ENCODE results near the gene PGM1. TPM values are rescaled to one million over a fixed set of nuclear protein-coding genes. Genes with fewer than 3 reads are reported as not detected.

The PGM1 gene
- total and polyA plus RNA-seq, 4 experiments from 2014 or later, result 18.8 to 48.3 (median 26.6) TPM

- H3K4me1 ChIP-seq (ENCODE audit: insufficient read depth, low read length), result no peaks in the 10 kb centered on the region
- H3K4me3 Mint-ChIP-seq, result no peak overlapping the region
- peaks cover 0 to 15% (median 2%) of the 10 kb centered on the region in 4 donors for H3K4me1 Mint-ChIP-seq
- no peak overlapping the region for H3K27ac ChIP-seq (ENCODE audit: low read depth, low read length)
- H3K27me3 Mint-ChIP-seq, result no peaks in the 10 kb centered on the region
- ChIA-PET CTCF (ENCODE audit: partially characterized antibody) (no interaction called here), POLR2A (ENCODE audit: partially characterized antibody) (no interaction called here)
- intact Hi-C loops (cut with micrococcal nuclease), result no loop called here
- no peak overlapping the region for H3K4me3 ChIP-seq (ENCODE audit: low read length in 2 of 2)
- H3K27me3 ChIP-seq (ENCODE audit: insufficient read depth, low read length), result no peaks in the 10 kb centered on the region
- H3K27ac Mint-ChIP-seq, result no peak overlapping the region
- H3K36me3 ChIP-seq (ENCODE audit: insufficient read depth, low read length), result no peaks in the 10 kb centered on the region
- no peaks in the 10 kb centered on the region for H3K9me3 ChIP-seq (ENCODE audit: control insufficient read depth in 1 of 2, low read length in 2 of 2)
- no peaks in the 10 kb centered on the region for H3K9me3 Mint-ChIP-seq
- peaks cover 36 to 48% of the 10 kb centered on the region in 2 donors for H3K36me3 Mint-ChIP-seq
- DNase-seq, result no peak
Measured at GRCh38 chr1:63645317-63645716, 52.1 kb downstream of the PGM1 start.

- POLR2A ChIA-PET (ENCODE audit: partially characterized antibody), result no interaction called here
- peak overlapping the region in 1 of 7 donors; percentile 30 for H3K27ac Mint-ChIP-seq
- CTCF ChIA-PET (ENCODE audit: partially characterized antibody), result no interaction called here
Measured at GRCh38 chr1:63648689-63649088, 55.5 kb downstream of the PGM1 start.

DNA sequence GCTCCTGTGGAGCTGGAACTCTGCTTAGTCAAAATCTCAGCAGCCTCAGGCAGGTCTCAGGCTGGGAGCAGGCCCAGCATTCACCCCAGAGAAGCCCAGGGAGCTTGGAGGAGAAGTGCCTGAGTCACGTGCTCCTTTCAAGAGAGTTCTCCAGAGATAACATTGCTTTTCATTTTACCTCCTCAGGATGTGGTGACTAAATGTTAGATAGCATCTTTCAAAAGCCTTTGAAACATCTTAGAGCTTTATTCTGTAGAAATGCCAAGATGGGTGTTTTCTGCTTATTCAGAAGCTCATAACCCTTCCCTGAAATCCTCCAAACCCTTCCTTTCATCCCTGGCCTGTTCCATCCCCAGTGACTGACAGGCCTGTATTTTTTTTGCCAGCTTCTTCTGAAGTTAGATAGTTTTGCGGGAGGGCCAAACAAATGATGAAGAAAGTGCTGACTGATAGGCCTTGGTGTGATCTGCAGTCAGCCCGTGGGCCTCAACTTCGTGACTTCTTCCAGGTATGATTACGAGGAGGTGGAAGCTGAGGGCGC is 58.0 kb downstream of the PGM1 start:
- no peaks in the 10 kb centered on the region for H3K36me3 ChIP-seq (ENCODE audit: insufficient read depth, low read length)
- Mint-ChIP-seq H3K4me1 (peaks cover 13 to 44% (median 31%) of the 10 kb centered on the region in 4 donors), H3K27ac (peak overlapping the region; percentile 90 to 97 (median 96)), H3K9me3 (no peaks in the 10 kb centered on the region), H3K4me3 (peak overlapping the region; percentile 16 to 91 (median 80)), H3K27me3 (no peaks in the 10 kb centered on the region), H3K36me3 (peaks cover 29 to 40% of the 10 kb centered on the region in 2 donors)
- H3K27me3 ChIP-seq (ENCODE audit: insufficient read depth, low read length), result no peaks in the 10 kb centered on the region
- POLR2A ChIA-PET (ENCODE audit: partially characterized antibody), result interaction anchor here (0.9 to 1.9 kb wide), 7 partner anchors 35 to 1216 kb away, joined by 3 to 14 read pairs (median 3); partner anchors contain the start of genes ATG4C, EFCAB7, ITGB3BP and PGM1
- peak overlapping the region in 1 of 2 donors; percentile 7 for H3K4me3 ChIP-seq (ENCODE audit: low read length in 2 of 2)
- peaks cover 39% of the 10 kb centered on the region for H3K4me1 ChIP-seq (ENCODE audit: insufficient read depth, low read length)
- CTCF ChIA-PET (ENCODE audit: partially characterized antibody), result interaction anchor here (0.8 to 3.3 kb wide), 6 partner anchors 23 to 595 kb away, joined by 3 to 33 read pairs (median 4); no protein-coding TSS in a partner anchor
- intact Hi-C loops (cut with micrococcal nuclease), result loop anchor here (1.0 to 2.0 kb wide), 2 partner anchors 57 to 128 kb away; partner anchors contain the start of genes EFCAB7 and ITGB3BP
- no peaks in the 10 kb centered on the region for H3K9me3 ChIP-seq (ENCODE audit: control insufficient read depth in 1 of 2, low read length in 2 of 2)
- peak; percentile 52 to 63 (median 57) for DNase-seq
- peak overlapping the region; percentile 31 for H3K27ac ChIP-seq (ENCODE audit: low read depth, low read length)

More at GRCh38 chr1:63648689-63649088, 55.5 kb downstream of the PGM1 start:
- Histone ChIP-seq H3K4me1 (ENCODE audit: insufficient read depth, low read length) (peaks cover 34% of the 10 kb centered on the region), H3K4me3 (ENCODE audit: low read length in 2 of 2) (no peak overlapping the region), H3K36me3 (ENCODE audit: insufficient read depth, low read length) (no peaks in the 10 kb centered on the region), H3K9me3 (ENCODE audit: control insufficient read depth in 1 of 2, low read length in 2 of 2) (no peaks in the 10 kb centered on the region), H3K27ac (ENCODE audit: low read depth, low read length) (no peak overlapping the region), H3K27me3 (ENCODE audit: insufficient read depth, low read length) (no peaks in the 10 kb centered on the region)
- no peaks in the 10 kb centered on the region for H3K9me3 Mint-ChIP-seq
- intact Hi-C loops (cut with micrococcal nuclease), result no loop called here
- H3K4me3 Mint-ChIP-seq, result no peak overlapping the region
- peaks cover 13 to 46% (median 28%) of the 10 kb centered on the region in 4 donors for H3K4me1 Mint-ChIP-seq
- H3K36me3 Mint-ChIP-seq, result peaks cover 18 to 40% of the 10 kb centered on the region in 2 donors
- no peak for DNase-seq
- no peaks in the 10 kb centered on the region for H3K27me3 Mint-ChIP-seq

- H3K4me3 ChIP-seq (ENCODE audit: low read length in 2 of 2), result no peak overlapping the region
- H3K27ac Mint-ChIP-seq, result peak overlapping the region in 4 of 7 donors; percentile 20 to 60 (median 34)
Measured at GRCh38 chr1:63653976-63654375, 60.8 kb downstream of the PGM1 start.

DNA sequence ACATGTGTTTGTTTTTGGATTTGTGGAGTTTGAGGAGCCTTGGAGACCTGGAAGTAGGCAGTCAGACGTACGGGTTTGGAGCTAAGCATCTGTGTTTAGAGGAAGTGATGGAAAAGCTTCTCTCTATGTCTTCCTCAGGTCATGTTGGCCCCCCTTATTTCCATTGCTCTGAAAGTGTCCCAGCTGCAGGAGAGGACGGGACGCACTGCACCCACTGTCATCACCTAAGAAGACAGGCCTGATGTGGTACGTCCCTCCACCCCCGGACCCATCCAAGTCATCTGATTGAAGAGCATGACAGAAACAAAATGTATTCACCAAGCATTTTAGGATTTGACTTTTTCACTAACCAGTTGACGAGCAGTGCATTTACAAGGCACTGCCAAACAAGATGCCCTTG is 66.2 kb downstream of the PGM1 start:
- Mint-ChIP-seq H3K4me3 (no peak overlapping the region), H3K27me3 (no peaks in the 10 kb centered on the region), H3K4me1 (peaks cover 1 to 23% (median 17%) of the 10 kb centered on the region in 4 donors), H3K36me3 (peaks cover 64 to 70% of the 10 kb centered on the region in 2 donors), H3K27ac (peak overlapping the region in 1 of 7 donors; percentile 29), H3K9me3 (peaks cover 0 to 5% (median 0%) of the 10 kb centered on the region in 8 donors)
- Histone ChIP-seq H3K4me3 (ENCODE audit: low read length in 2 of 2) (no peak overlapping the region), H3K27me3 (ENCODE audit: insufficient read depth, low read length) (no peaks in the 10 kb centered on the region), H3K27ac (ENCODE audit: low read depth, low read length) (no peak overlapping the region), H3K36me3 (ENCODE audit: insufficient read depth, low read length) (no peaks in the 10 kb centered on the region), H3K9me3 (ENCODE audit: control insufficient read depth in 1 of 2, low read length in 2 of 2) (no peaks in the 10 kb centered on the region), H3K4me1 (ENCODE audit: insufficient read depth, low read length) (no peaks in the 10 kb centered on the region)
- ChIA-PET POLR2A (ENCODE audit: partially characterized antibody) (no interaction called here), CTCF (ENCODE audit: partially characterized antibody) (no interaction called here)
- intact Hi-C loops (cut with micrococcal nuclease), result no loop called here
- no peak for DNase-seq

More at GRCh38 chr1:63653976-63654375, 60.8 kb downstream of the PGM1 start:
- intact Hi-C loops (cut with micrococcal nuclease), result no loop called here
- no peak overlapping the region for H3K4me3 Mint-ChIP-seq
- Histone ChIP-seq H3K9me3 (ENCODE audit: control insufficient read depth in 1 of 2, low read length in 2 of 2) (no peaks in the 10 kb centered on the region), H3K4me1 (ENCODE audit: insufficient read depth, low read length) (peaks cover 39% of the 10 kb centered on the region), H3K27ac (ENCODE audit: low read depth, low read length) (no peak overlapping the region), H3K36me3 (ENCODE audit: insufficient read depth, low read length) (no peaks in the 10 kb centered on the region), H3K27me3 (ENCODE audit: insufficient read depth, low read length) (no peaks in the 10 kb centered on the region)
- no peak for DNase-seq
- peaks cover 14 to 56% (median 37%) of the 10 kb centered on the region in 4 donors for H3K4me1 Mint-ChIP-seq
- H3K27me3 Mint-ChIP-seq, result no peaks in the 10 kb centered on the region
- peaks cover 39 to 49% of the 10 kb centered on the region in 2 donors for H3K36me3 Mint-ChIP-seq
- CTCF ChIA-PET (ENCODE audit: partially characterized antibody), result interaction anchor here (0.6 kb wide), 1 partner anchor 38 kb away, joined by 5 read pairs; no protein-coding TSS in a partner anchor
- no peaks in the 10 kb centered on the region for H3K9me3 Mint-ChIP-seq
- POLR2A ChIA-PET (ENCODE audit: partially characterized antibody), result interaction anchor here (0.6 kb wide), 1 partner anchor 132 kb away, joined by 3 read pairs; no protein-coding TSS in a partner anchor

DNA sequence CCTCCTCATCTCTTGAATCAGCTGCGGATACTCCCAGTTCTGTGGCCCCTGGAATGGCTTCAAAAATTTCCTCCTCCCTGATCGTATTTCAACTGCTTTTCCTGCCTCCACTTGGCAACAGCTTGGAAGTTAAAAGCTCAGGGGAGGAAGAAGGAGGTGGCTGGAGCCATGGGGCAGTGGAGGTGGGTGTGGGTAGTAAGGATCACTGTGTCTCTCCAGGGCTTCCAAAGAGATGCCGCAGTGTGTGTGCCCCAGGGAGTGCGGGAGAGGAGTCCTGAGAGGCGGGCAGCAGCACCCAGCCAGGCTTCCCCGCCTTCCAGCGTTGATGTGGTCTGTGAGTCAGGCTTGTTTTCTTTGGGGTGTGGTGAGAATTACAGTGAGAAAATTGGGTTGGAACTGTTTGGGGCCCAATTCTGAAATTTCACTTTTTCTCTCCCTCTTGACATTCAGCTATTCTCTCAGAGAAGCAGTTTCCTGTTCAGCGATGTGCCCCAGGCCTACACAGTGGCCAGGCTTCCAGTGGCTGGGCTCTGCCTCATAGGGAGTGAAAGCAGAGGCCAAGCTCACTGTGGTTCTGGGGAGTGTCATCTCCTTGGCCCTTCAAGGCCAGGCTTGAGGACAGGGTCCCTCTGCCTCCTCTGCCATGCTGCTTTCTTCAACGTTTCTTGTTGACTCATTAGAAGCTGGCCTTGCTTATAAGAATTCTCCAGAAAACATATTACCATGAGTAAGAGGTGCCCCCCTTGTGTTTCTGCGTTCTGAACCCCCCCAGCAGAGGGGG is 69.0 kb downstream of the PGM1 start:
- Histone ChIP-seq H3K4me3 (ENCODE audit: low read length in 2 of 2) (no peak overlapping the region), H3K9me3 (ENCODE audit: control insufficient read depth in 1 of 2, low read length in 2 of 2) (no peaks in the 10 kb centered on the region), H3K27ac (ENCODE audit: low read depth, low read length) (no peak overlapping the region), H3K36me3 (ENCODE audit: insufficient read depth, low read length) (no peaks in the 10 kb centered on the region), H3K27me3 (ENCODE audit: insufficient read depth, low read length) (no peaks in the 10 kb centered on the region), H3K4me1 (ENCODE audit: insufficient read depth, low read length) (no peaks in the 10 kb centered on the region)
- intact Hi-C loops (cut with micrococcal nuclease), result no loop called here
- Mint-ChIP-seq H3K4me3 (no peak overlapping the region), H3K27me3 (no peaks in the 10 kb centered on the region), H3K36me3 (peaks cover 59 to 66% of the 10 kb centered on the region in 2 donors), H3K9me3 (peaks cover 0 to 17% (median under 1%) of the 10 kb centered on the region in 8 donors), H3K27ac (no peak overlapping the region), H3K4me1 (peaks cover 1 to 23% (median 17%) of the 10 kb centered on the region in 4 donors)
- ChIA-PET POLR2A (ENCODE audit: partially characterized antibody) (no interaction called here), CTCF (ENCODE audit: partially characterized antibody) (interaction anchor here (0.9 to 1.0 kb wide), 2 partner anchors 30 to 474 kb away, joined by 4 to 5 read pairs; no protein-coding TSS in a partner anchor)
- DNase-seq, result no peak

- CTCF ChIA-PET (ENCODE audit: partially characterized antibody), result no interaction called here
- DNase-seq, result no peak
- POLR2A ChIA-PET (ENCODE audit: partially characterized antibody), result no interaction called here
- H3K27ac ChIP-seq (ENCODE audit: low read depth, low read length), result no peak overlapping the region
- Mint-ChIP-seq H3K9me3 (peaks cover 0 to 17% (median under 1%) of the 10 kb centered on the region in 8 donors), H3K4me1 (peaks cover 1 to 18% (median 13%) of the 10 kb centered on the region in 4 donors), H3K4me3 (no peak overlapping the region), H3K36me3 (peaks cover 54 to 60% of the 10 kb centered on the region in 2 donors), H3K27me3 (no peaks in the 10 kb centered on the region), H3K27ac (peak overlapping the region in 1 of 7 donors; percentile 48)
- no peaks in the 10 kb centered on the region for H3K9me3 ChIP-seq (ENCODE audit: control insufficient read depth in 1 of 2, low read length in 2 of 2)
- H3K4me1 ChIP-seq (ENCODE audit: insufficient read depth, low read length), result no peaks in the 10 kb centered on the region
- no peaks in the 10 kb centered on the region for H3K27me3 ChIP-seq (ENCODE audit: insufficient read depth, low read length)
- H3K4me3 ChIP-seq (ENCODE audit: low read length in 2 of 2), result no peak overlapping the region
- intact Hi-C loops (cut with micrococcal nuclease), result no loop called here
- H3K36me3 ChIP-seq (ENCODE audit: insufficient read depth, low read length), result no peaks in the 10 kb centered on the region
Measured at GRCh38 chr1:63662841-63663240, 69.6 kb downstream of the PGM1 start.

All from CD4-positive, alpha-beta memory T cell (primary cell).